GM03348 (cell line): ENCODE results near the gene CHORDC1.
"Not testable (repeated sequence)": the region's sequence is repeated elsewhere in the genome, so short reads cannot be mapped to it uniquely, and the experiment has no call there.

Experiments
- DNase-seq: peaks from one replicate; pipeline ENCODE4 v3.0.0; 2012; ENCODE audit warnings: low spot score

CHORDC1 gene

GRCh38 chr11:90216611-90217010 lies 6.2 kb downstream of the CHORDC1 start:
- no peak for DNase-seq

DNA sequence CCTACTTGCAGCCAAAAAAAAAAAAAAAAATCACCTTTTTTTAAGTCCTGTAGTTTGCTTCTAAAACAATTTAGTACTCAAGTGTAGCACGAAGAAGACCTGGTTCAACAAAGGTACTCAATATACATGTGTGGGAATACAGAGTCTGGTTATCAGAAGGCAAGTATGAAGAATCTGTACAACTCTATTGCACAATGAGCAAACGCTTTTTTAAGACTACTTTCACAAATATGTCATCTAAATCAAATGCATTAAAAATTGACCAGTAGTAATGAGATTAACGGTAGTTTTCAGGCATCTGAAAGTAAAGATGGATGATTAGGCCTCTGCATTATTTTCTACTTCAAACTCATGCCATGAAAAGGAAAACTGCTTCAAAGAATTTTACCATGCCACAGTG lies 9.5 kb downstream of the CHORDC1 start:
- no peak for DNase-seq

- no peak for DNase-seq
These were observed 14.0 kb downstream of the CHORDC1 start for GRCh38 chr11:90208857-90209256.

DNA sequence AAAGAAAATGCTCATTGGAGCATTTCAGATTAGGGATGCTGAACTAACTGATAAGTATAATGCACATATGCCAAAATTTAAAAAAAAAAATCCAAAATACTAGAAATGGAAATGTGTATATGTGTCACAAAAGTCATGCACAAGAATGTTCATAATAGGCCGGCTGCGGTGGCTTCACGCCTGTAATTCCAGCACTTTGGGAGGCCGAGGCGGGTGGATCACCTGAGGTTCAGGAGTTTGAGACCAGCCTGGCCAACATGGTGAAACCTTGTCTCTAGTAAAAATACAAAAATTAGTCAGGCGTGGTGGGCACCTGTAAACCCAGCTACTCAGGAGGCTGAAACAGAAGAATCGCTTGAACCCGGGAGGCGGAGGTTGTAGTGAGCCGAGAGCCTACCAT lies 14.9 kb downstream of the CHORDC1 start:
- not testable (repeated sequence) for DNase-seq

- DNase-seq = peak; percentile 62
These were observed 17.8 kb downstream of the CHORDC1 start for GRCh38 chr11:90204832-90205646.

DNA sequence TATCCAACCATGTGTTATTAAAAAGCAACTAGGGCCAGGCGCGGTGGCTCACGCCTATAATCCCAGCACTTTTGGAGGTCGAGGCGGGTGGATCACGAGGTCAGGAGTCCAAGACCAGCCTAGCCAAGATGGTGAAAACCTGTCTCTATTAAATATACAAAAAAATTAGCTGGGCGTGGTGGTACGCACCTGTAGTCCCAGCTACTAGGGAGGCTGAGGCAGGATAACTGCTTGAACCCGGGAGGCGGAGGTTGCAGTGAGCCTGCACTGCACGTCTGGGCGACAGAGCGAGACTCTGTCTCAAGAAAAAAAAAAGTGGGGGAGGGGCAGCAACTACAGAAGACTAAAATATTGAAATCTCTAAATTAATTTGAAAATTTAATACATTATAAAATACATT lies 18.4 kb downstream of the CHORDC1 start:
- no peak for DNase-seq

DNA sequence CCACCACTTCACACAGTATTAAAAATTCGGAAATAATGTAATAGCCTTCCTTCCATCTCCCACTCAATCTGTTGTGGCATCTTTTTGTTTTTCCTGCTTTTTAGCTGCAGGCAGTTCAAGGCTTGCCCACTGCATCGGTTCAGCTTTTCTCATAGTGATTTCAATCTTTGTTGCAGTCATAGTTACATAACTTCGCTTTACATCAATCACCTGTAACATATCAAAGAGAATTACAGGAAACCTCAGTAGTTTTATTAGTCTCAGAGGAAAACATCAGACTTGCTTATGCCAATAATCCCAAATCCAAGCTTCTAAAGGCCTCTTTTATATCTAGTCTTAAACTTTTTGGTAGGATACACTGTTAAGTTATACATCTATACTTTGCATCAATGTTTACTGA lies 20.5 kb downstream of the CHORDC1 start:
- DNase-seq = no peak

DNA sequence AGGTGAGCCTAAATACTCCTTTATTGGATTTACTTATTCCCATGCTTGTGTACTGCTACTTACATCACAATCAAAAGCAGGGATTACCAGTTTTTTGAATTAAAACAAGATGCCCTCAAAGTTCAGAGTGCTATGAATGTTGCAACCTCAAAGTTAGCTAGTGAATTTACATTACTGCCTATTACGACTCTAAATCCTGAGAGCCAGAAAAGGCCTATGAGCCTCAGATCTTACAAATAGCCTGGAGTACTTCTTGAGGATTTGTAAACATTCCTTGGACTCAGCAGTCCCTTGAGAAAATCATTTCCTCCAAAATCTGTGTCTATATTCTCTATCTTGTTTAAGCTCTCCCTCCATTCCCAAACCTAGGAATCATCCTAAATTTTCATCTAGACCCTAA lies 25.5 kb downstream of the CHORDC1 start:
- DNase-seq = no peak

DNA sequence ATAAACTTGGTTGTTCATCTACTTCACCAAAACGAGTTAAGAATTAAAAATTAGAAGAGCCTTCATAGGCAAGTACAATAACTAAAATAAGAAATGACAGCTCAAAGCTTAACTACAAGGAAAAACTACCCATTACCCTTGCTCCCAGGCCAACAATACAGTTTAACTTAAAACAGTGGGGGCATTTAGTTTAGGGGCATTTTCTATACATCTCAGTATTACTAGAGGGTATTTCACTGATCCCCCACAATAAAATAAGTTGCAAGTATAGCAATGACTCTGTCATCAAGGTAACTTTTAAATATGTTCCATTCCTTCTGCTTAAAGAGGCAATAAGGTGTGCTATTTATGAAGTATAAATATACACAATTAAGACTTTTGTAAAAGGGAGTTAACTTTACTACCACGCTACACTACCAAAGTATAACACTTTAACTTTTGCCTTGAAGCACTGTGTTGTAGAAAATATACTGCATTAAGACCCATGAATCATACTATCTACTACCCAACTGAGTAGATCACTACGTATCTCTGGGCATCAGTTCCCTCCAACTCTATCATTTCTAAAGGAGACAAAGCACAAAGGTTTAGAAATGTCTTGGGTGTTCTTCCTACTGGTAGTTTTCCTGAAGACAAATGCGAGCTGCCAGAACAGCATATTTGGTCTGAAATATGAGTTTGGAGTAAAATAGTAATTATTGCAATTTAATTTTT lies 29.8 kb downstream of the CHORDC1 start:
- no peak for DNase-seq

GRCh38 chr11:90189011-90189410 lies 33.8 kb downstream of the CHORDC1 start:
- no peak for DNase-seq

GRCh38 chr11:90187839-90188238 lies 35.0 kb downstream of the CHORDC1 start:
- no peak for DNase-seq

GRCh38 chr11:90179923-90180322 lies 42.9 kb downstream of the CHORDC1 start:
- no peak for DNase-seq

- DNase-seq = no peak
These were observed 44.1 kb downstream of the CHORDC1 start for GRCh38 chr11:90178751-90179150.

- no peak for DNase-seq
These were observed 46.8 kb downstream of the CHORDC1 start for GRCh38 chr11:90176069-90176468.

GRCh38 chr11:90171359-90171758 lies 51.5 kb downstream of the CHORDC1 start:
- no peak for DNase-seq

DNA sequence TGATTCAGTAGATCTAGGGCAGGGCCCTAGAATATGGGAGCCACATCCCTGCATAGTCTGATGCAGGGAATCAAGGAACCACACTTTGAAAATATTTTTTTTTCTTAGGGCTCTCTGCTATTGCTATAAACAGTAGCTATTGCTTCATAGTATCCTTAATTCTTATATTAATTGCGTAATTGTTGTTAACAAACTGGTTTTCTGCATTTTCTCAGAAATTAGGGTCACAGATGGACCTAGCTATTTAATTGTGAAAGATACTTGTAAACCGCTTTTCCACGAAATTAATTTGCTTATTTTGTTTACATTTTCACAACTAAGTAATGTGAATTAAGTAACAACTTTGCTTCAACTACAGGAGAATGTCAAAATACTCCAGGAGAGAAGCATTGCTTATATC lies 54.3 kb downstream of the CHORDC1 start:
- no peak for DNase-seq

DNA sequence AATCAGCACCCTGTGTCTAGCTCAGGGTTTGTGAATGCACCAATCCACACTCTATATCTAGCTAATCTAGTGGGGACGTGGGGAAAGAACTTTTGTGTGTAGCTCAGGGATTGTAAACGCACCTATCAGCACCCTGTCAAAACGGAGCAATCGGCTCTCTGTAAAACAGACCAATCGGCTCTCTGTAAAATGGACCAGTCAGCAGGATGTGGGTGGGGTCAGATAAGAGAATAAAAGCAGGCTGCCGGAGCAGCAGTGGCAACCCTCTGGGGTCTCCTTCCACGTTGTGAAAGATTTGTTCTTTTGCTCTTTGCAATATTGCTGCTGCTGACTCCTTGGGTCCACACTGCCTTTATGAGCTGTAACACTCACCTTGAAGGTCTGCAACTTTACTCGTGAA lies 55.1 kb downstream of the CHORDC1 start:
- DNase-seq = not testable (repeated sequence)

DNA sequence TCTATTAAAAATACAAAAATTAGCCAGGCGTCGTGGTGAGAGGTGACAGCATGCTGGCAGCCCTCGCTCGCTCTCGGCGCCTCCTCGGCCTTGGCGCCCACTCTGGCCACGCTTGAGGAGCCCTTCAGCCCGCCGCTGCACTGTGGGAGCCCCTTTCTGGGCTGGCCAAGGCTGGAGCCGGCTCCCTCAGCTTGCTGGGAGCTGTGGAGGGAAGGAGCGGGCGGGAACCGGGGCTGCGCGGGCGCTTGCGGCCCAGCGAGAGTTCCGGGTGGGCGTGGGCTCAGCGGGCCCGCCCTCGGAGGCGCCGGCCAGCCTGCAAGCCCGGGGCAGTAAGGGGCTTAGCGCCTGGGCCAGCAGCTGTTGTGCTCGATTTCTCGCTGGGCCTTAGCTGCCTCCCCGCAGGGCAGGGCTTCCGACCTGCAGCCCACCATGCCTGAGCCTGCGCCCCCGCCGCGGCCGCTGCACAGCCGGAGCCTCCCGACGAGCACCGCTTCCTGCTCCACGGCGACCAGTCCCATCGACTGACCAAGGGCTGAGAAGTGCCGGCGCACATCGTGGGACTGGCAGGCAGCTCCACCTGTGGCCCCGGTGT lies 55.8 kb downstream of the CHORDC1 start:
- DNase-seq = not testable (repeated sequence)
